HepG2 (cell line): ENCODE measurements around the gene FAF1. TPM values are rescaled to one million over a fixed set of nuclear protein-coding genes. Genes with fewer than 3 reads are reported as not detected.

Experiments
- ADNP ChIP-seq: sonication (generic); formaldehyde crosslinking; IDR thresholded peaks from 2 replicates; pipeline ENCODE4 v1.4.0; 2020; ENCODE audit warnings: missing genetic modification reagents
- ARID2 ChIP-seq: sonication (generic); formaldehyde crosslinking; IDR thresholded peaks from 2 replicates; pipeline ENCODE4 v1.8.1; 2022; ENCODE audit warnings: mild to moderate bottlenecking, missing genetic modification reagents, borderline replicate concordance
- FOXK1 ChIP-seq: sonication (generic); formaldehyde crosslinking; IDR thresholded peaks from 2 replicates; pipeline ENCODE4 v1.4.0; 2020; ENCODE audit warnings: low read depth, missing genetic modification reagents, borderline replicate concordance
- GFI1 ChIP-seq: sonication (generic); formaldehyde crosslinking; IDR thresholded peaks from 2 replicates; pipeline ENCODE4 v1.5.0; 2020; ENCODE audit warnings: missing genetic modification reagents, mild to moderate bottlenecking, borderline replicate concordance
- GPN1 ChIP-seq: sonication (generic); formaldehyde crosslinking; IDR thresholded peaks from 2 replicates; pipeline ENCODE4 v1.5.1; 2020; ENCODE audit warnings: missing genetic modification reagents, borderline replicate concordance
- GTF3A ChIP-seq: sonication (generic); formaldehyde crosslinking; conservative IDR thresholded peaks from 2 replicates; pipeline ENCODE4 v1.4.0; 2020; ENCODE audit warnings: mild to moderate bottlenecking, missing genetic modification reagents
- HHEX ChIP-seq: IDR thresholded peaks from 2 replicates; pipeline ENCODE4 v1.6.1; 2016; ENCODE audit warnings: control low read depth
- HOXA7 ChIP-seq: sonication (generic); formaldehyde crosslinking; IDR thresholded peaks from 2 replicates; pipeline ENCODE4 v1.8.1; 2022; ENCODE audit warnings: mild to moderate bottlenecking, missing genetic modification reagents, moderate library complexity
- JUND ChIP-seq: sonication (generic); formaldehyde crosslinking; IDR thresholded peaks from 2 replicates; pipeline ENCODE4 v1.8.0; 2022; ENCODE audit warnings: mild to moderate bottlenecking, missing genetic modification reagents
- KLF9 ChIP-seq: IDR thresholded peaks from 2 replicates; pipeline ENCODE4 v1.6.1; 2016; ENCODE audit warnings: low read depth
- MATR3 ChIP-seq: sonication (generic); formaldehyde crosslinking; IDR thresholded peaks from 2 replicates; pipeline ENCODE4 v1.4.0; 2020; ENCODE audit warnings: missing genetic modification reagents
- MIXL1 ChIP-seq: IDR thresholded peaks from 2 replicates; pipeline ENCODE4 v1.6.1; 2016
- MXI1 ChIP-seq: IDR thresholded peaks from 3 replicates; pipeline ENCODE4 v1.6.1; 2012; ENCODE audit warnings: low read depth, low read length, inconsistent platforms, borderline replicate concordance
- MYC ChIP-seq: sonication (generic); formaldehyde crosslinking; IDR thresholded peaks from 2 replicates; pipeline ENCODE4 v1.9.0; 2021; ENCODE audit warnings: missing genetic modification reagents, borderline replicate concordance
- NR3C1 ChIP-seq: sonication (generic); formaldehyde crosslinking; IDR thresholded peaks from 2 replicates; pipeline ENCODE4 v1.4.0; 2020; ENCODE audit warnings: missing genetic modification reagents
- POGZ ChIP-seq: sonication (generic); formaldehyde crosslinking; IDR thresholded peaks from 2 replicates; pipeline ENCODE4 v1.4.0; 2020; ENCODE audit warnings: mild to moderate bottlenecking, missing genetic modification reagents
- SMAD3 ChIP-seq: sonication (generic); formaldehyde crosslinking; IDR thresholded peaks from 2 replicates; pipeline ENCODE4 v1.4.0; 2020; ENCODE audit warnings: missing genetic modification reagents
- SRSF1 ChIP-seq: fragments of 200-400 bp; formaldehyde crosslinking; optimal IDR thresholded peaks from 2 replicates; pipeline ENCODE3; 2017; ENCODE audit warnings: mild to moderate bottlenecking, low read depth, low read length, moderate library complexity
- TEAD3 ChIP-seq: optimal IDR thresholded peaks from 2 replicates; pipeline ENCODE3; 2016; ENCODE audit warnings: borderline replicate concordance
- XRCC5 ChIP-seq: fragments of 200-400 bp; formaldehyde crosslinking; optimal IDR thresholded peaks from 2 replicates; pipeline ENCODE3; 2017; ENCODE audit warnings: mild to moderate bottlenecking, low read length
- ZBTB38 ChIP-seq: sonication (generic); formaldehyde crosslinking; IDR thresholded peaks from 2 replicates; pipeline ENCODE4 v1.5.1; 2020; ENCODE audit warnings: mild to moderate bottlenecking, missing genetic modification reagents
- ZBTB7B ChIP-seq: sonication (generic); formaldehyde crosslinking; IDR thresholded peaks from 2 replicates; pipeline ENCODE4 v1.4.0; 2020; ENCODE audit warnings: missing genetic modification reagents
- ZNF326 ChIP-seq: sonication (generic); formaldehyde crosslinking; IDR thresholded peaks from 2 replicates; pipeline ENCODE4 v1.4.0; 2020; ENCODE audit warnings: missing genetic modification reagents, borderline replicate concordance
- ZNF350 ChIP-seq: sonication (generic); formaldehyde crosslinking; IDR thresholded peaks from 2 replicates; pipeline ENCODE4 v1.4.0; 2020; ENCODE audit warnings: mild to moderate bottlenecking, low read depth, missing genetic modification reagents, borderline replicate concordance
- ZNF468 ChIP-seq: sonication (generic); formaldehyde crosslinking; IDR thresholded peaks from 2 replicates; pipeline ENCODE4 v1.8.0; 2022; ENCODE audit warnings: mild to moderate bottlenecking, moderate library complexity, missing genetic modification reagents
- ZNF792 ChIP-seq: IDR thresholded peaks from 2 replicates; pipeline ENCODE4 v1.6.1; 2016
- polyA plus RNA-seq, 8 experiments: library from polyadenylated mRNA; depleted of rRNA in 3 of 8; stranded (reverse) in 7 of 8; unstranded in 1 of 8; fragments of >200 nt; fragmentation: Illumina TruSeq in 4 of 8; extraction: Trizol in 4 of 8; gene quantifications; 2 replicates each; pipeline versions ENCODE4 v1.2.1 to v1.2.3, GENCODE V29; 2011 to 2016; ENCODE audit warnings: low read depth in 4 of 8, missing spikeins in 1 of 8, mixed read lengths in 1 of 8; ENCODE audit not compliant: insufficient read depth in 1 of 8
- total RNA-seq, 5 experiments: library from RNA; depleted of rRNA; stranded (reverse); fragments of >200 nt; fragmentation: Illumina TruSeq; extraction: Trizol; gene quantifications; 2 replicates each; pipeline ENCODE4 v1.2.3, GENCODE V29; 2016; ENCODE audit warnings: low read depth in 1 of 5
- TF ChIP-seq, protein P1 (sequence below): sonication (generic); formaldehyde crosslinking; IDR thresholded peaks from 2 replicates; pipeline ENCODE4 v1.4.0; 2020; ENCODE audit warnings: missing genetic modification reagents, low read depth, mild to moderate bottlenecking, borderline replicate concordance
- TF ChIP-seq, protein P2 (sequence below): sonication (generic); formaldehyde crosslinking; IDR thresholded peaks from 2 replicates; pipeline ENCODE4 v1.4.0; 2020; ENCODE audit warnings: missing genetic modification reagents
- TF ChIP-seq, protein P3 (sequence below): sonication (generic); formaldehyde crosslinking; IDR thresholded peaks from 2 replicates; pipeline ENCODE4 v1.5.0; 2020; ENCODE audit warnings: missing genetic modification reagents
- TF ChIP-seq, protein P4 (sequence below): IDR thresholded peaks from 2 replicates; pipeline ENCODE4 v1.6.1; 2016; ENCODE audit warnings: missing compliant biosample characterization, missing genetic modification reagents, borderline replicate concordance

Gene FAF1
- total and polyA plus RNA-seq, 2 of the 13 experiments (the other 11 are each of a cell fraction or from before 2014, with no cell fraction given), result 19.4 to 63.3 TPM

DNA sequence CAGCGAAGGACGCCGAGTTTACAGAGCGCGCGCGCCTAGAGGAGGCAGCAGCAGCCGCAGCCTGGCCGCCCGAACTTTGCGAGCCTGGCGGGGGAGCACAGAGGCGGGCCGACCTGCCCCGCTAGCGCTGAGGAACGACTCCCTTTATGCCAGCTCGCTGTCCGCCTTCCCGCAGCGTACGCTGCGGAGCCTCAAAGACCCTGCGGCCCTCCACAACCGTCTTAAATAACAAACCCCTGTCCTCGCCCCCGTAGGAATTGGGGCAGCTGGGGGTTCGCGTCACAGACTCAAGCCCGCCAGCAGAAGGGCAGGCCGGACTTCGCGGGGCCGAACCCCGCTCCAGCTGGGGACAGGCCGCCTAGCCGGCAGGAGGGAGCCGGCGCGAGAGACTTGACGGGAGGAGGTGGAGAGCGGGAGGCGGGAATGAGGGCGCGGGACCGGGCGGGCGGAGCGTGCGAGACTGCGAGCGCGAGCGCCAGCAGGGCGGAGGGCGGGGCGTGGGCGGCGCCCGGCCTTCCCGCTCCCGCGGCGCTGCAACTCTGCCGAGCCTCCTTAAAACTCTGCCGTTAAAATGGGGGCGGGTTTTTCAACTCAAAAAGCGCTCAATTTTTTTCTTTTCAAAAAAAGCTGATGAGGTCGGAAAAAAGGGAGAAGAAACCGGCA, 8.2 kb upstream of the FAF1 start (continued):
- peak; percentile 36; the same call in 1 of the 2 replicates for TF ChIP-seq ZBTB7B (CRISPR knock-in tag)
- TF ChIP-seq, protein P1, sequence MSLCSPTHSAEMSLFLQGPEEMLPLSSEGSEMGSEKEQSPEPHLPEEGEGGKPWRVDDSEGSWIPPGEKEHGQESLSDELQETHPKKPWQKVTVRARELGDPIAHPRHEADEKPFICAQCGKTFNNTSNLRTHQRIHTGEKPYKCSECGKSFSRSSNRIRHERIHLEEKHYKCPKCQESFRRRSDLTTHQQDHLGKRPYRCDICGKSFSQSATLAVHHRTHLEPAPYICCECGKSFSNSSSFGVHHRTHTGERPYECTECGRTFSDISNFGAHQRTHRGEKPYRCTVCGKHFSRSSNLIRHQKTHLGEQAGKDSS (CRISPR knock-in tag), result peak; percentile 2; the same call in 1 of the 2 replicates
- peak; percentile 36 for TF ChIP-seq SRSF1
- no peak for TF ChIP-seq TEAD3 (CRISPR knock-in tag)
- 0 out of 2 replicates have a peak, but pooled peaks have one; percentile 51 for TF ChIP-seq KLF9
- TF ChIP-seq, protein P2, sequence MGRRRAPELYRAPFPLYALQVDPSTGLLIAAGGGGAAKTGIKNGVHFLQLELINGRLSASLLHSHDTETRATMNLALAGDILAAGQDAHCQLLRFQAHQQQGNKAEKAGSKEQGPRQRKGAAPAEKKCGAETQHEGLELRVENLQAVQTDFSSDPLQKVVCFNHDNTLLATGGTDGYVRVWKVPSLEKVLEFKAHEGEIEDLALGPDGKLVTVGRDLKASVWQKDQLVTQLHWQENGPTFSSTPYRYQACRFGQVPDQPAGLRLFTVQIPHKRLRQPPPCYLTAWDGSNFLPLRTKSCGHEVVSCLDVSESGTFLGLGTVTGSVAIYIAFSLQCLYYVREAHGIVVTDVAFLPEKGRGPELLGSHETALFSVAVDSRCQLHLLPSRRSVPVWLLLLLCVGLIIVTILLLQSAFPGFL (CRISPR knock-in tag), result no peak
- TF ChIP-seq POGZ (CRISPR knock-in tag), result peak; percentile 60; the same call in 1 of the 2 replicates
- no peak for TF ChIP-seq MATR3
- TF ChIP-seq ZNF350 (CRISPR knock-in tag), result peak; percentile 76
- TF ChIP-seq MYC (CRISPR knock-in tag), result peak; percentile 71
- peak; percentile 29; the same call in 1 of the 2 replicates for TF ChIP-seq MIXL1 (CRISPR knock-in tag)
- TF ChIP-seq ZBTB38 (CRISPR knock-in tag), result peak; percentile 85
- TF ChIP-seq ZNF792 (CRISPR knock-in tag), result peak; percentile 37; the same call in 1 of the 2 replicates
- TF ChIP-seq ZNF468 (CRISPR knock-in tag), result no peak
- TF ChIP-seq, protein P3, sequence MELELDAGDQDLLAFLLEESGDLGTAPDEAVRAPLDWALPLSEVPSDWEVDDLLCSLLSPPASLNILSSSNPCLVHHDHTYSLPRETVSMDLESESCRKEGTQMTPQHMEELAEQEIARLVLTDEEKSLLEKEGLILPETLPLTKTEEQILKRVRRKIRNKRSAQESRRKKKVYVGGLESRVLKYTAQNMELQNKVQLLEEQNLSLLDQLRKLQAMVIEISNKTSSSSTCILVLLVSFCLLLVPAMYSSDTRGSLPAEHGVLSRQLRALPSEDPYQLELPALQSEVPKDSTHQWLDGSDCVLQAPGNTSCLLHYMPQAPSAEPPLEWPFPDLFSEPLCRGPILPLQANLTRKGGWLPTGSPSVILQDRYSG, result 0 out of 2 replicates have a peak, but pooled peaks have one; percentile 50
- TF ChIP-seq ZNF326 (CRISPR knock-in tag), result no peak
- TF ChIP-seq ARID2, result peak; percentile 85; the same call in 1 of the 2 replicates
- TF ChIP-seq HOXA7 (CRISPR knock-in tag), result no peak
- TF ChIP-seq FOXK1 (CRISPR knock-in tag), result 0 out of 2 replicates have a peak, but pooled peaks have one; percentile 12
- TF ChIP-seq GFI1 (CRISPR knock-in tag), result peak; percentile 74; the same call in 1 of the 2 replicates
- no peak for TF ChIP-seq HHEX (CRISPR knock-in tag)
- no peak for TF ChIP-seq GTF3A (CRISPR knock-in tag)
- TF ChIP-seq SMAD3 (CRISPR knock-in tag), result no peak
- no peak for TF ChIP-seq ADNP (CRISPR knock-in tag)
- no peak for TF ChIP-seq GPN1 (CRISPR knock-in tag)
- TF ChIP-seq, protein P4, sequence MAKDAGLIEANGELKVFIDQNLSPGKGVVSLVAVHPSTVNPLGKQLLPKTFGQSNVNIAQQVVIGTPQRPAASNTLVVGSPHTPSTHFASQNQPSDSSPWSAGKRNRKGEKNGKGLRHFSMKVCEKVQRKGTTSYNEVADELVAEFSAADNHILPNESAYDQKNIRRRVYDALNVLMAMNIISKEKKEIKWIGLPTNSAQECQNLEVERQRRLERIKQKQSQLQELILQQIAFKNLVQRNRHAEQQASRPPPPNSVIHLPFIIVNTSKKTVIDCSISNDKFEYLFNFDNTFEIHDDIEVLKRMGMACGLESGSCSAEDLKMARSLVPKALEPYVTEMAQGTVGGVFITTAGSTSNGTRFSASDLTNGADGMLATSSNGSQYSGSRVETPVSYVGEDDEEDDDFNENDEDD (CRISPR knock-in tag), result peak; percentile 91
- no peak for TF ChIP-seq NR3C1 (CRISPR knock-in tag)
- peak; percentile 49 for TF ChIP-seq XRCC5
- no peak for TF ChIP-seq JUND (CRISPR knock-in tag)
- peak; percentile 68; the same call in 2 of the 3 replicates for TF ChIP-seq MXI1
